Measurements from ENCODE around the gene DUSP9.
"Not testable (repeated sequence)": the region's sequence is repeated elsewhere in the genome, so short reads cannot be mapped to it uniquely, and the experiment has no call there.

The DUSP9 gene

DNA sequence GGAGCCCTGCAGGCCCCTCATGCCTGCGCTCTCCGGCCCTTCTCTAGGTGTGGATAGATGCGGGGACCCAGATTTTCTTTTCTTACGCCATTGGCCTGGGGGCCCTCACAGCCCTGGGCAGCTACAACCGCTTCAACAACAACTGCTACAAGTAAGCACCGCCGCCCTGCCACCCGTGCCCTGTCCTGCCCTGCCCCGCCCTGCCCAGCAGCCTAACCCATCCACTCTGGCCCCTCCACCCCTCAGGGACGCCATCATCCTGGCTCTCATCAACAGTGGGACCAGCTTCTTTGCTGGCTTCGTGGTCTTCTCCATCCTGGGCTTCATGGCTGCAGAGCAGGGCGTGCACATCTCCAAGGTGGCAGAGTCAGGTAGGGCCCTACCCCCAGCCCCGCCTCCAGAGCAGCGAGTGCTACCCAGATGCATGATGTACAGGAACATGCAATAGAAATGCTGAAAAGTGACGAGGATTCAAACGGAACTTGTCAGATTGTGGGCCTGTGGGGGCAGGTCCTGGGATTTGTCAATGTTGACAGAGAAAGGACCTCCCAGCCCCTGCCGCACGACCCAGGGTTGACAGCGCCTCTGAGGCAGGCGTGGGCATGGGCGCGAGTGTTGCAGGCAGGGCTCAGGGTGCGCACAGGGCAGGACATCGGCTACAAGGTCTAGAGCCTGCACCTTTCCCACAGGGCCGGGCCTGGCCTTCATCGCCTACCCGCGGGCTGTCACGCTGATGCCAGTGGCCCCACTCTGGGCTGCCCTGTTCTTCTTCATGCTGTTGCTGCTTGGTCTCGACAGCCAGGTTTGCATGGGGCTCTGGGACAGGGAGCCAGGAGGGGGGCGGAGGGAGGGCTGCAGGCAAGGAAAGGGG, 46.4 kb downstream of the DUSP9 start:
- DNase-seq, result no peak
- TF ChIP-seq, protein P1, sequence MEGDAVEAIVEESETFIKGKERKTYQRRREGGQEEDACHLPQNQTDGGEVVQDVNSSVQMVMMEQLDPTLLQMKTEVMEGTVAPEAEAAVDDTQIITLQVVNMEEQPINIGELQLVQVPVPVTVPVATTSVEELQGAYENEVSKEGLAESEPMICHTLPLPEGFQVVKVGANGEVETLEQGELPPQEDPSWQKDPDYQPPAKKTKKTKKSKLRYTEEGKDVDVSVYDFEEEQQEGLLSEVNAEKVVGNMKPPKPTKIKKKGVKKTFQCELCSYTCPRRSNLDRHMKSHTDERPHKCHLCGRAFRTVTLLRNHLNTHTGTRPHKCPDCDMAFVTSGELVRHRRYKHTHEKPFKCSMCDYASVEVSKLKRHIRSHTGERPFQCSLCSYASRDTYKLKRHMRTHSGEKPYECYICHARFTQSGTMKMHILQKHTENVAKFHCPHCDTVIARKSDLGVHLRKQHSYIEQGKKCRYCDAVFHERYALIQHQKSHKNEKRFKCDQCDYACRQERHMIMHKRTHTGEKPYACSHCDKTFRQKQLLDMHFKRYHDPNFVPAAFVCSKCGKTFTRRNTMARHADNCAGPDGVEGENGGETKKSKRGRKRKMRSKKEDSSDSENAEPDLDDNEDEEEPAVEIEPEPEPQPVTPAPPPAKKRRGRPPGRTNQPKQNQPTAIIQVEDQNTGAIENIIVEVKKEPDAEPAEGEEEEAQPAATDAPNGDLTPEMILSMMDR (IDR thresholded peaks at IDR 0.05; ENCODE audit: low read depth, low read length, missing control alignments), result no peak
- Histone ChIP-seq H3K27ac (no peak overlapping the region), H3K27me3 (replicated peaks) (no peaks in the 10 kb centered on the region), H3K4me3 (ENCODE audit: low read depth, low read length) (no peak overlapping the region), H3K36me3 (replicated peaks) (no peaks in the 10 kb centered on the region)
- in situ Hi-C loops (cut with HindIII; ENCODE audit: low pct_ligation_motif_present, low sequenced_read_pairs), result no loop called here

DNA sequence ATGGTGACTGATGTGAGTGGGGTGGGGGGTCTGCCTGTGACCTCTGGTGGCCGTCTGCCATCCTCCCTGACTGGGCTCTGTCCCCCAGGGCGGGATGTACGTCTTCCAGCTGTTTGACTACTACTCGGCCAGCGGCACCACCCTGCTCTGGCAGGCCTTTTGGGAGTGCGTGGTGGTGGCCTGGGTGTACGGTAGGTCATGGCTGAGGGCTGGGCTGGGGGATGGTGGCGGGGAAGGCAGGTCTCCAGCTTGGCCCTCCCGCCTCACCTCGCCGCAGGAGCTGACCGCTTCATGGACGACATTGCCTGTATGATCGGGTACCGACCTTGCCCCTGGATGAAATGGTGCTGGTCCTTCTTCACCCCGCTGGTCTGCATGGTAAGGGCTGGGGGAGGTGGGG, 47.3 kb downstream of the DUSP9 start:
- H3K36me3 ChIP-seq (replicated peaks); in situ Hi-C loops (cut with HindIII; ENCODE audit: low pct_ligation_motif_present, low sequenced_read_pairs): not testable (repeated sequence)

DNA sequence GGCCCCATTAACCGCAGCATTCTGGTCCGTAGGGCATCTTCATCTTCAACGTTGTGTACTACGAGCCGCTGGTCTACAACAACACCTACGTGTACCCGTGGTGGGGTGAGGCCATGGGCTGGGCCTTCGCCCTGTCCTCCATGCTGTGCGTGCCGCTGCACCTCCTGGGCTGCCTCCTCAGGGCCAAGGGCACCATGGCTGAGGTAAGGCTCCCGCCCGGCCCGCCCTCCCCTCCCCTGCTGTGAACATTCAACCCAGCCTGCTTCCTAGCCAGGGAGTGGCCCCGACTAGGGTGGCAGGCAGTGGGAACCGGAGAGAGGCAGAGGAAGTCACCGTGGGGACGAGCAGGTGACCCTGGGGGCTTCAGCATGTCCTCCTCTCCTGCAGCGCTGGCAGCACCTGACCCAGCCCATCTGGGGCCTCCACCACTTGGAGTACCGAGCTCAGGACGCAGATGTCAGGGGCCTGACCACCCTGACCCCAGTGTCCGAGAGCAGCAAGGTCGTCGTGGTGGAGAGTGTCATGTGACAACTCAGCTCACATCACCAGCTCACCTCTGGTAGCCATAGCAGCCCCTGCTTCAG, 47.8 kb downstream of the DUSP9 start:
- no peak overlapping the region for H3K4me3 ChIP-seq (ENCODE audit: low read depth, low read length)
- TF ChIP-seq, protein P1 (IDR thresholded peaks at IDR 0.05; ENCODE audit: low read depth, low read length, missing control alignments), result no peak
- H3K27me3 ChIP-seq (replicated peaks), result no peaks in the 10 kb centered on the region
- in situ Hi-C loops (cut with HindIII; ENCODE audit: low pct_ligation_motif_present, low sequenced_read_pairs), result no loop called here
- no peaks in the 10 kb centered on the region for H3K36me3 ChIP-seq (replicated peaks)
- DNase-seq, result no peak
- no peak overlapping the region for H3K27ac ChIP-seq

More for the DNA sequence above, 47.3 kb downstream of the DUSP9 start:
- H3K27ac ChIP-seq; H3K4me3 ChIP-seq (ENCODE audit: low read depth, low read length); DNase-seq; H3K27me3 ChIP-seq (replicated peaks): not testable (repeated sequence)

DNA sequence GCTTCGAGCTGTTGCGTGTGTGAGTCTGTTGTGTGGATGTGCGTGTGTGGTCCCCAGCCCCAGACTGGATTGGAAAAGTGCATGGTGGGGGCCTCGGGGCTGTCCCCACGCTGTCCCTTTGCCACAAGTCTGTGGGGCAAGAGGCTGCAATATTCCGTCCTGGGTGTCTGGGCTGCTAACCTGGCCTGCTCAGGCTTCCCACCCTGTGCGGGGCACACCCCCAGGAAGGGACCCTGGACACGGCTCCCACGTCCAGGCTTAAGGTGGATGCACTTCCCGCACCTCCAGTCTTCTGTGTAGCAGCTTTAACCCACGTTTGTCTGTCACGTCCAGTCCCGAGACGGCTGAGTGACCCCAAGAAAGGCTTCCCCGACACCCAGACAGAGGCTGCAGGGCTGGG, 49.1 kb downstream of the DUSP9 start:
- TF ChIP-seq, protein P1 (IDR thresholded peaks at IDR 0.05; ENCODE audit: low read depth, low read length, missing control alignments), result no peak
- Histone ChIP-seq H3K27ac (no peak overlapping the region), H3K4me3 (ENCODE audit: low read depth, low read length) (no peak overlapping the region), H3K27me3 (replicated peaks) (no peaks in the 10 kb centered on the region), H3K36me3 (replicated peaks) (no peaks in the 10 kb centered on the region)
- no peak for DNase-seq
- in situ Hi-C loops (cut with HindIII; ENCODE audit: low pct_ligation_motif_present, low sequenced_read_pairs), result no loop called here

DNA sequence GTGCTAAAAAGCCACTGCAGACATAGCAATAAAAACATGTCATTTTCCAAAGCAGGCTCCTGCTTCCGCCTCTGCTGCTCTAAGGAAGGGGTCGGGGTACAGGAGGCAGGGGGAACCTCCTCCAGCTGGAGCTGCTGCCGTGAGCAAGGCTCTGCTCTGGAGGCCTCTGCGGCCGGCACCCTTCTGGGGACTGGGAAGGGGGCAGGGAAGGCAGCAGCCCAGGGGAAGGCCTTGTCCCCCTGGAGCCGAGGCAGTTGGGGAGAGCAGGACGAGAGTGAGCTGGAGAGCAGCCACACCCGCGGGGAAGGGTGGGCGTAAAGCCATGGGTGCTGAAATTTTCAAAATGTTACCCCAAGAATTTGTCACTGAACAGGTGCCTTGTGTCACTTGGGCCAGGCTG, 49.5 kb downstream of the DUSP9 start:
- H3K27ac ChIP-seq; H3K36me3 ChIP-seq (replicated peaks); H3K27me3 ChIP-seq (replicated peaks); DNase-seq; H3K4me3 ChIP-seq (ENCODE audit: low read depth, low read length); in situ Hi-C loops (cut with HindIII; ENCODE audit: low pct_ligation_motif_present, low sequenced_read_pairs): not testable (repeated sequence)

DNA sequence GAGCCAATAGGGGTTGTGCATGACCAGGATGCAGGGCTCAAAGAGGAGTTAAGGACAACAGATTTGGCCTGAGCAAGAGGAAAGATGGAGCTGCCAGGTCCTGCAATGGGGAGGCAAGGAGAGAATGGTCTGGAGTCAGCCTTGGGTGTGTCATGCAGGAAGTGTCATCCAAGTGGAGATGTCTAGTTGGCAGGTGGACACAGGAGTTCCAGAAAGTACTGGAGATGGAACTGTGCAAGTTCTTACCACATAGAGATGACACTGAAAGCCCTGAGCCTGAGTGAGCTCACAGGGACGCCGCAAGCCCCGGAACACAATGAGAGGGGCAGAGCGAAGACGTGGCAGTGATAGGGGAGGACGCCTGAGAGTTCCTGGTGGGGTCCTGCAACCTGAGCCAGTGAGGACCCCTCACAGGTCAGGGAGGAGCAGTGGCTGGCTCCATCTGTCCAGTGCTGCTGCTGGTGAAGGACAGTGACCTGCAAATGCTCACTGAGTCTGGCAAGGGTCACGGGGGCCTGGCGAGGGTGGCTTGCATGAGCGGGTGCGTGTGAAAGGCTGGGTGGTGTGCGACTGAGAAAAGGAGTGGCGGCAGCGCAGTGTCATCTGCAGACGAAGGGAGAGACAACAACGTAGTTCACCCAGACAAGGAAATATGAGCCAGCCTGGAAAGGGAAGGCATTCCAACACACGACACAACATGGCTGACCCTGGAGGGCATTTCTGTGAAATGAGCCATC, 50.2 kb downstream of the DUSP9 start:
- H3K27me3 ChIP-seq (replicated peaks); H3K4me3 ChIP-seq (ENCODE audit: low read depth, low read length); H3K36me3 ChIP-seq (replicated peaks); in situ Hi-C loops (cut with HindIII; ENCODE audit: low pct_ligation_motif_present, low sequenced_read_pairs); H3K27ac ChIP-seq; DNase-seq: not testable (repeated sequence)

Data from brain microvascular endothelial cell (primary cell).